Measurements from ENCODE around the gene TNFAIP2.

The TNFAIP2 gene, protein sequence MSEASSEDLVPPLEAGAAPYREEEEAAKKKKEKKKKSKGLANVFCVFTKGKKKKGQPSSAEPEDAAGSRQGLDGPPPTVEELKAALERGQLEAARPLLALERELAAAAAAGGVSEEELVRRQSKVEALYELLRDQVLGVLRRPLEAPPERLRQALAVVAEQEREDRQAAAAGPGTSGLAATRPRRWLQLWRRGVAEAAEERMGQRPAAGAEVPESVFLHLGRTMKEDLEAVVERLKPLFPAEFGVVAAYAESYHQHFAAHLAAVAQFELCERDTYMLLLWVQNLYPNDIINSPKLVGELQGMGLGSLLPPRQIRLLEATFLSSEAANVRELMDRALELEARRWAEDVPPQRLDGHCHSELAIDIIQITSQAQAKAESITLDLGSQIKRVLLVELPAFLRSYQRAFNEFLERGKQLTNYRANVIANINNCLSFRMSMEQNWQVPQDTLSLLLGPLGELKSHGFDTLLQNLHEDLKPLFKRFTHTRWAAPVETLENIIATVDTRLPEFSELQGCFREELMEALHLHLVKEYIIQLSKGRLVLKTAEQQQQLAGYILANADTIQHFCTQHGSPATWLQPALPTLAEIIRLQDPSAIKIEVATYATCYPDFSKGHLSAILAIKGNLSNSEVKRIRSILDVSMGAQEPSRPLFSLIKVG

DNA sequence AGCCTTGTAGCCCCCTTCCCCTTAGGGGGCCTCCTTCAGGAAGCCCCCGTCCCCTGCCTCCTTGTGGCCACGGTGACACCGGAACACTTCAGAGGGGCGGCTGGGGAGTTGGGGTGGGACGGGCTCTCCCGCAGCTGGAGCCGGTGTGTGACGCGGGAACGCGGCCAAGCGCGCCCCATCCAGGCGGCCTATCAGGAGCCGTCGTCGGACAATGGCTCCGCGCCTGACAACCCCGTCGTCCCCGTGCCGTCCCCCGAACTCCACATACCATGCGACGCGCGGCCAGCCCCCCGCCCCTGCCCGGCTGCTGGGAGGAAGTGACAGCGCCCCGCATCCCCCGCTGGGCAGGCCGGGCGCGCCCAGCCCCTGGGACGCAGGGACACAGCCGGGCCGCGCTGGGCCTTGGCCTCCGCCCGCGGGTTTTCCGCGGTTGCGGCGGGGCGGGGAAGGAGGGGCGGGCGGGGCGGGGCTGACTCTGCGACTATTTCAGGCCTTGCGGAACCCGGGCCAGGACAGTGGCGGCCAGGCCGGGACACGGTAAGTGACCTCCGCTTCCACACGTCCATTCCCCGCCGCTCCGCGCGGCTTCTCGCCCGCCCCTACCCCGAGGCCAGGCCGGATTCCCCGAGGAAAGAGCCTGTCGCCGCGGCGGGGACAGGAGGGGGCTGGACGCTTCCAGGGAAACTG lies at the start of gene TNFAIP2:
Gene TNFAIP2, plus strand, starts transcription at position 515 of the 687 bp plus-strand sequence. CDS start 2,997 bp downstream, outside the sequence.
- TF ChIP-seq, protein P1, sequence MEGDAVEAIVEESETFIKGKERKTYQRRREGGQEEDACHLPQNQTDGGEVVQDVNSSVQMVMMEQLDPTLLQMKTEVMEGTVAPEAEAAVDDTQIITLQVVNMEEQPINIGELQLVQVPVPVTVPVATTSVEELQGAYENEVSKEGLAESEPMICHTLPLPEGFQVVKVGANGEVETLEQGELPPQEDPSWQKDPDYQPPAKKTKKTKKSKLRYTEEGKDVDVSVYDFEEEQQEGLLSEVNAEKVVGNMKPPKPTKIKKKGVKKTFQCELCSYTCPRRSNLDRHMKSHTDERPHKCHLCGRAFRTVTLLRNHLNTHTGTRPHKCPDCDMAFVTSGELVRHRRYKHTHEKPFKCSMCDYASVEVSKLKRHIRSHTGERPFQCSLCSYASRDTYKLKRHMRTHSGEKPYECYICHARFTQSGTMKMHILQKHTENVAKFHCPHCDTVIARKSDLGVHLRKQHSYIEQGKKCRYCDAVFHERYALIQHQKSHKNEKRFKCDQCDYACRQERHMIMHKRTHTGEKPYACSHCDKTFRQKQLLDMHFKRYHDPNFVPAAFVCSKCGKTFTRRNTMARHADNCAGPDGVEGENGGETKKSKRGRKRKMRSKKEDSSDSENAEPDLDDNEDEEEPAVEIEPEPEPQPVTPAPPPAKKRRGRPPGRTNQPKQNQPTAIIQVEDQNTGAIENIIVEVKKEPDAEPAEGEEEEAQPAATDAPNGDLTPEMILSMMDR (IDR thresholded peaks at IDR 0.05): no peak

DNA sequence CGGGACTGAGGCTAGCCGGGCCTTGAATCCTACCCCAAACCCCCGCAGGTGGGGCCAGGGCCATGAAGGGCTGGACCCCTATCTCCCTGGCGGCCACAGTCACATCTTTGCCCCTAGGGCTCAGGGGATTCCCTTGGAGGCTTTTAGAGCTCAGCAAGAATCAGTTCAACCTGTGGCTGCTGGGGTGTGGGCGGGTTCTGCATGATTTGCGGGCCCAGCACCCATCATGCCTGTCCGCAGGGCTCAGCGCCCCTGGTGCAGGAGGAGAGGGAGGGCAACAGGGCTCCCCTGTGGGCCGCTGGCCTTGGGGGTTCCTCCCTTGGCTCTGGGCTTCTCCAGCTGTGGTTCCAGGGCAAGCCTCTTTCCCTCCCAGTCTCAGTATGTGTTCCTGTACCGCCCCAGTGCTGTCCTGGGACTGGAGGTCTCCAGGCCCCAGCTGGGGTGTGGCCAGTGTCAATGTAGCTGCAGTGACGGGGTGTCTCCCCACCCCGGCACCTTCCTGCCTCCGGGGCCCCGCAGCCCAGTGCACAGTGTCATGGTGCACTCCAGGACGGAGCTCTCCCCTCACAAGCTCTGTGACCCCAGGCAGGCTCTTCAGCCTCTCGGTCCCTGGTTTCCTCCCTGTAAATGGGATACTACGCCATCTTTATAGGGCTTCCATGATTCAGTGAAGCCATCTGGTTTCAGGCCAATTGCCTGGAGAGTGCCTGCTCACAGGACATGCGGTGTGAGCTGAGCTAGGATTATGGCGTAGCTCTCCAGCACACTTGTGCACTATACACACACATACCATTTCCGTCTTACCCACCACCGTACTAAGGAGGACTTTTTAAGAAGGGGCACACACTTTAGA lies 49.2 kb upstream of the TNFAIP2 start:
- TF ChIP-seq, protein P1 (IDR thresholded peaks at IDR 0.05): no peak

- TF ChIP-seq, protein P1 (IDR thresholded peaks at IDR 0.05): no peak
These were observed 48.4 kb upstream of the TNFAIP2 start for GRCh38 chr14:103074729-103075367.

GRCh38 chr14:103078420-103078749 lies 44.9 kb upstream of the TNFAIP2 start:
- TF ChIP-seq, protein P1 (IDR thresholded peaks at IDR 0.05): peak; percentile 67

- TF ChIP-seq, protein P1 (IDR thresholded peaks at IDR 0.05): no peak
These were observed 44.2 kb upstream of the TNFAIP2 start for GRCh38 chr14:103078860-103079587.

GRCh38 chr14:103081951-103082350 lies 41.3 kb upstream of the TNFAIP2 start:
- TF ChIP-seq, protein P1 (IDR thresholded peaks at IDR 0.05): no peak
